ENCODE measurements around the gene FAXC. TPM values are rescaled to one million over a fixed set of nuclear protein-coding genes. Genes with fewer than 3 reads are reported as not detected.

FAXC gene
- total and polyA plus RNA-seq, 9 donors = 0.78 to 8.1 (median 2.5) TPM

GRCh38 chr6:99347804-99348203, 1.7 kb downstream of the FAXC start:
- 70 to 75% (median 74%) methylated on average over 1 of the region's 1 CpG for WGBS, 3 donors
- H3K4me3 ChIP-seq = no peak overlapping the region
- H3K36me3 ChIP-seq = no peaks in the 10 kb centered on the region
- H3K4me1 ChIP-seq (ENCODE audit: insufficient read depth) = no peaks in the 10 kb centered on the region
- H3K27me3 ChIP-seq = no peaks in the 10 kb centered on the region
- intact Hi-C loops (cut with DNase I) = no loop called here
- H3K9me3 ChIP-seq = no peaks in the 10 kb centered on the region
- no peak for DNase-seq
- no peak for TF ChIP-seq EP300 (IDR thresholded peaks at IDR 0.05)
- TF ChIP-seq CTCF (IDR thresholded peaks at IDR 0.05) = no peak
- TF ChIP-seq POLR2A (IDR thresholded peaks at IDR 0.05) = no peak
- H3K27ac ChIP-seq = no peak overlapping the region

GRCh38 chr6:99346595-99346994, 2.9 kb downstream of the FAXC start:
- DNase-seq = no peak
- no peaks in the 10 kb centered on the region for H3K9me3 ChIP-seq
- no peaks in the 10 kb centered on the region for H3K27me3 ChIP-seq
- no peaks in the 10 kb centered on the region for H3K4me1 ChIP-seq (ENCODE audit: insufficient read depth)
- H3K36me3 ChIP-seq = no peaks in the 10 kb centered on the region
- WGBS, 3 donors = 87 to 97% (median 93%) methylated on average over 10 of the region's 10 CpGs
- TF ChIP-seq POLR2A (IDR thresholded peaks at IDR 0.05) (no peak), CTCF (IDR thresholded peaks at IDR 0.05) (no peak), EP300 (IDR thresholded peaks at IDR 0.05) (no peak)
- no peak overlapping the region for H3K4me3 ChIP-seq
- intact Hi-C loops (cut with DNase I) = no loop called here
- no peak overlapping the region for H3K27ac ChIP-seq

- Histone ChIP-seq H3K4me1 (ENCODE audit: insufficient read depth) (no peaks in the 10 kb centered on the region), H3K27me3 (no peaks in the 10 kb centered on the region), H3K27ac (no peak overlapping the region), H3K36me3 (no peaks in the 10 kb centered on the region), H3K9me3 (no peaks in the 10 kb centered on the region), H3K4me3 (no peak overlapping the region)
- TF ChIP-seq POLR2A (IDR thresholded peaks at IDR 0.05) = no peak
- TF ChIP-seq CTCF (IDR thresholded peaks at IDR 0.05) = no peak
- no peak for TF ChIP-seq EP300 (IDR thresholded peaks at IDR 0.05)
- intact Hi-C loops (cut with DNase I) = no loop called here
- WGBS, 3 donors = 79 to 90% (median 80%) methylated on average over 4 of the region's 4 CpGs
- no peak for DNase-seq
Measured at GRCh38 chr6:99345164-99345563, 4.3 kb downstream of the FAXC start.

GRCh38 chr6:99344289-99344688, 5.2 kb downstream of the FAXC start:
- TF ChIP-seq POLR2A (IDR thresholded peaks at IDR 0.05) (no peak), EP300 (IDR thresholded peaks at IDR 0.05) (no peak), CTCF (IDR thresholded peaks at IDR 0.05) (no peak)
- H3K4me3 ChIP-seq = no peak overlapping the region
- no peaks in the 10 kb centered on the region for H3K4me1 ChIP-seq (ENCODE audit: insufficient read depth)
- H3K9me3 ChIP-seq = no peaks in the 10 kb centered on the region
- WGBS, 3 donors = 58 to 75% (median 63%) methylated on average over 3 of the region's 3 CpGs
- no peaks in the 10 kb centered on the region for H3K36me3 ChIP-seq
- no peak overlapping the region for H3K27ac ChIP-seq
- H3K27me3 ChIP-seq = no peaks in the 10 kb centered on the region
- no peak for DNase-seq
- intact Hi-C loops (cut with DNase I) = no loop called here

Measured in ovary (tissue), 9 donors.